Hypothalamus (tissue), 51 donors: ENCODE data around the gene FAXDC2.
"Not testable (repeated sequence)": the region's sequence is repeated elsewhere in the genome, so short reads cannot be mapped to it uniquely, and the experiment has no call there.

Source experiments
- DNase-seq, 51 donors: peaks; one replicate each; lab custom pipeline; 2025; lab: John Stamatoyannopoulos, UW

FAXDC2 gene

DNA sequence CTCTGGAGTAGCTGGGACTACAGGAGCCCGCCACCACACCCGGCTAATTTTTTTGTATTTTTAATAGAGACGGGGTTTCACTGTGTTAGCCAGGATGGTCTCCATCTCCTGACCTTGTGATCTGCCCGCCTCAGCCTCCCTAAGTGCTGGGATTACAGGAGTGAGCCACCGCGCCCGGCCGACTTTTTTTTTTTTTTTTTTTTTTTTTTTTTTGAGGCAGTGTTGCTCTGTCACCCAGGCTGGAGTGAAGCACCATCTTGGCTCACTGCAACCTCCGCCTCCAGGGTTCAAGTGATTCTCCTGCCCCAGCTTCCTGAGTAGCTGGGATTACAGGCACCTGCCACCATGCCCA lies 14.7 kb downstream of the FAXDC2 start:
- not testable (repeated sequence) for DNase-seq

DNA sequence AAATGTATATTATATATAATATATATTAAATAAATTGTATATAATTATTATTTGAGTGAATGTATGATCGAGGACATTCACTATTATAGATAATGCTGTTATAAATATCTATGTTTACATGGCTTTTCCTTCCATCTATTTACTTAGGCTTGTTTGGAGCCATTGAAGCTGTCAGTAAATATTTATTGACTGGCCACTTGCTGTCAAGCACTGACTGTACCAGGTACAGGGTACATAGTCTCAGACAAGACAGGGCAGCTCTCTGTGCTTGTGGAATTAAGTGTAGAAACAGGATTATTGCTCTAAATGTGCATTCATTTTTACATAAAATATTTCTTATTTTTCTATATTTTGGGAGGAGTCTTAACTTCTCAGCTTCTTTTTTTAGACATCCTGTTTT lies 16.4 kb downstream of the FAXDC2 start:
- DNase-seq = no peak

- DNase-seq = not testable (repeated sequence)
Observed at GRCh38 chr5:154832804-154833203, 17.6 kb downstream of the FAXDC2 start.

- DNase-seq = no peak
Observed at GRCh38 chr5:154831451-154831850, 19.0 kb downstream of the FAXDC2 start.

GRCh38 chr5:154830596-154830995 lies 19.8 kb downstream of the FAXDC2 start:
- DNase-seq = no peak

DNA sequence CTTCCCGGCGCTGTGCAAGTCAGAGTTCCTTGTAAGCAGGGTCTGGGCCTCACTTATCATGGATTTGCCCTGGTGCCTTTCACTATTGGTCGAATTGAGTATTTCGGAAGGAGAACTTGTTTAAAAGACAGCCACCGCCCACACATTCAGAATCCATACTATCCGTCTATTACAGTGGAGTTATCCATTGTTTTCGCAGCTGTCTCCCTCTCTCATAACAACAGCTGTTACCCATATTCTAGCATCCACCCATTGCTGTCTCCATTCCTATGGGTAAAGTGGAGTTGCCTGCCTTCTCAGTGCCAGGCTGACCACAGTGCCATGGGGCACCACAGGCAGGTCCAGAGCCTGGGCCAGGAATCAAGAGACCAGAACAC lies 20.2 kb downstream of the FAXDC2 start:
- DNase-seq = no peak

GRCh38 chr5:154829589-154830218 lies 20.7 kb downstream of the FAXDC2 start:
- no peak for DNase-seq

GRCh38 chr5:154829181-154829588 lies 21.2 kb downstream of the FAXDC2 start:
- no peak for DNase-seq

GRCh38 chr5:154824070-154824469 lies 26.3 kb downstream of the FAXDC2 start:
- DNase-seq = no peak

- DNase-seq = no peak
Observed at GRCh38 chr5:154823605-154824004, 26.8 kb downstream of the FAXDC2 start.

- DNase-seq = not testable (repeated sequence)
Observed at GRCh38 chr5:154822896-154823295, 27.5 kb downstream of the FAXDC2 start.

DNA sequence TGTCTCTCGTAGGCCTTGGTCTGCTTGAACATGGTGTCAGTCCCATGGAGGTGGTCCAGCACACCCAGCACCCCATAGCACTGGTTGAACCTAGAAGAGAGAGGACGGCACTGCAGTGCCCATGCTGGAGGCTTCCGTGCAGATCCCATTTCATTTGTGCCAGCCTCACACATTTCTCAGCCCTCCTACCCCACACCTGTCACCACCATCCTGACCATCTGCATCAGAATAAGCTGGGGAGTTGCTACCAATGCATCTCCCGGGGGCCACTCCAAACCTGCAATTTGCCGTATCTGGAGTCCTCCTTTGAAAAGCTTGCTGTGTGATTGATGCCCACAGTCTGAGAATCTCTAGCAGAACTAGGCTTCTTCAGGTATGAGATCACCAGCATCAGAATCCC lies 30.0 kb downstream of the FAXDC2 start:
- DNase-seq = no peak

- no peak for DNase-seq
Observed at GRCh38 chr5:154819546-154819945, 30.9 kb downstream of the FAXDC2 start.

DNA sequence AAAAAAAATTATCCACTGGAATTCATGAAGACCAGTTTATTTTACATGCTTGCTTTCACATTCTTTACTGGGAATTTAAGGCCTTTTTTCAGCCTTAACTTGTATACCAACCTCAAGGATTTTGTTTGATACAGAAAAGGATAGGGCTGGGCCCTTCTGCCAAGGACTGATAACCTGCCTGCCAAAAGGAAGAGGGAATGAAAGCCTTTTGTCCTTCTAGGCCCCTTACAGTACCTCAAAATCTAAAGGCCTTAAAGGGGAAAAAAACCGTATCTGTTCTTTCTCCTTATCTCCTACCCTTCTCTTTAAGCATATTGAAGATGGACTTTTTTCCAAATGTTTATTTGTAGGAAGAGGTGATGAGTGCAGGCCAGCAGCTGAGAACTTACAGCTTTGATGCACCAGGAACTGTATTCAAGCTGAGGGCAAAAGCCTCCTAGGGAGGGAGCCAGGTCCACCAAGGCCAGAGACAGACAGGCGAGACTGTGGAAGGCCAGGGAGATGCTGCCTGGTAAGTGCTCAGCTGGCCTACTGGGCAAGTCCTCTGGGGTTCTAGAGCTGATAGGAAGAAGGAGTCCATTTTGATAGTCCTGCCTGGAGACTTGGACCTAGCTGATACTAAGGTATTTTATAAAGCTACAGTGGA lies 31.8 kb downstream of the FAXDC2 start:
- DNase-seq = no peak

DNA sequence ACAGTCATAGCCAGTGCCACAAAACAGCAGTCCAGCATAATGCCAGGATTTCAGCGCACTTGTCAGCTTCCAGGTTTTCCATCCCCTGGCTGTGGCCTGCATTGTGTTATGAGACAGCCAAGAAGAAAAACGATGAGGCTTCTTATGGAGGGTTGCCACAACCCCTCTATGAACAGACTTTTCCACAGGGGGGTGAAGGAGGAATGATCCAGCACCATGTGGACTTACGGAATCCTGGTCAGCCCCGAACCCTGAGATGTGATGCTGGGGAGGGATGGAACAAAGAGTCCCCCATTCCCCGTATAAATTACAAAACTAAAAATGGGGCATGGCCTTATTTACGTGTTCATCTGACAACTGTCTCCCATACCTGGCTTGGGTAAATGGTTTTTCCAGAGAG lies 32.6 kb downstream of the FAXDC2 start:
- no peak for DNase-seq

DNA sequence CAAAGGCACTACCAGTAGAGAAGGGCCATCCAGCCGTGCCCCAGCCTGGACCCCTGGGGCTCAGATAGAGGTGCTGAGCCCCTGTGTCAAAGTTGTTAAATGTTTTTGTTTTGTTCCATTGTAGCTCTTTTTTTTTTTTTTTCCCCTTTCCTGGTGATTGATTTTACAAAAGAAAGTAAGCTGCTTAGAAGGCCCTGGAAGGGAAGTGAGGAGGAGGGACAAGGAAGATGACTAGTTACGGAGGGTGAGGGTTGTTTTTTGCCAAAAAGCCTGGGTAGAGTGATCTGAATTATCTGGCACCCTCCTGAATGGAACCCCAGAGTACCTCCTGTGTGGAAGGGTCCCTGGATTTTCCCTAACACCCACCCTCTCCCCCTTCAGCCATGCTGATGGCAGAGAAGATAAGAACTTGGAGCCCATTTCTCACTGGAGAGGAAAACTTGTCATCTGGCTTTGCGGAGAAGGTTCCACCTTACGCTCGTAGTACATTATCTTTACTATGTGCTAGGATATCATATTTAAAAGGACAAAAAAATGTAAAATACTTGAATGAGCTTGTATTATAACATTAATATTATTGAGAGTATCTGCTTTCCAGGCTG lies 33.4 kb downstream of the FAXDC2 start:
- DNase-seq = no peak

GRCh38 chr5:154815684-154816247 lies 34.6 kb downstream of the FAXDC2 start:
- no peak for DNase-seq

- no peak for DNase-seq
Observed at GRCh38 chr5:154815025-154815424, 35.4 kb downstream of the FAXDC2 start.

DNA sequence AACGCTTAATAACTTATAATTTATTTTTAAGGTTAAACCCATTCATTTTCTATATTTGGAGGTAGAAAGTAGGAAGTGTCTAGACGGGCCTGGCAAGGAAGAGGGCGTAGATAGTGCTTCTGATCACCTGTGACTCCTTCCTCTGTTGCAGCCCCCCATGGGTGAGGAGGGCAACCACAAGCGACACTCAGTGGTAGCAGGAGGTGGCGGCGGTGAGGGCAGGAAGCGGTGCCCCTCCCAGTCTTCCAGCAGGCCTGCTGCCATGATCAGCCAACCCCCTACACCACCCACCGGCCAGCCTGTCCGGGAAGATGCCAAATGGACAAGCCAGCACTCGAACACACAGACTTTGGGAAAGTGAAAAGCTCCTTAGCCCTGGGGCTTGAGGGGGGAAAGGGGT lies 36.7 kb downstream of the FAXDC2 start:
- no peak for DNase-seq

- DNase-seq = no peak
Observed at GRCh38 chr5:154813158-154813557, 37.2 kb downstream of the FAXDC2 start.

DNA sequence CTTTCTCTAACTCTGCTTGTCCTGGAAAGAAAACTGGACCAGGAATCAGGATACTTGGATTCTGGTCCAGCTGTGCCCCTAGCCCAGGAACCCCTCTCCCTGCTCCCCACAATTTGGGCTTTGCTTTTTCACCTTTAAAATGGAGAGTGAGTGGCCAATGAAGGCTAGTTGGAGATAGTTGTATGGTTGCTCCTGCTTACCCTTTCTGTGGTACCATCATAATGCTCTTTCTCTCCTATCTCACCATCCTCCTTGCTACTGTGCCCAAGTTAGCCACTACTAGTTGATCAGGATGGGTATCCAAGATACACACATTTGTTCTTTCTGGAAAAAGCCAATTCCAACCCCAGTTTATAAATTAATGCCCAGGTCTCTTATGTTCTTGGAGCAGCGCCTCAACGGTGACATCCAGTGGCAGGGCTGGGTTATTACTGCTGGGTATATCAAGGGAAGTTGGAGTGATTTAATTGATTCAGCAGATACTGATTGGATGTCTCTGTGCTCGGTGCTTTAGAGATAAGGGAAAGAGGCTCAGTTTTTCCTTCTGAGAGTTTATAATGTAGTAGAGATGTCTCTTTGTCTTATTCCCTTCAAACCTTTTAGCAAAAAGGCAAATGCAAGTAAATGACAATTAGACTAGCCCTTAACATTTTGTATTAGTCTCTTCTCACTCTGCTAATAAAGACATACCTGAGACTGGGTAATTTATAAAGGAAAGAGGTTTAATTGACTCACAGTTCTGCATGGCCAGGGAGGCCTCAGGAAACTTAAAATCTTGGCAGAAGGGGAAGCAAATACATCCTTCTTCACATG lies 38.5 kb downstream of the FAXDC2 start:
- DNase-seq = peak in 24 of 51 donors; percentile 3 to 48 (median 18)
